HG02588 (cell line): ENCODE data around the gene SPDYE2.
"Not testable (repeated sequence)": the region's sequence is repeated elsewhere in the genome, so short reads cannot be mapped to it uniquely, and the experiment has no call there.

Experiments
- ATAC-seq: cut with Tn5 transposase; IDR thresholded peaks from one replicate; pipeline ENCODE4 v1.9.1; 2021; ENCODE audit warnings: mild to moderate bottlenecking, moderate library complexity; ENCODE audit not compliant: unreplicated experiment

SPDYE2 gene

GRCh38 chr7:102550808-102551422, at the start of gene SPDYE2:
Gene SPDYE2, plus strand, starts transcription at chr7:102551226. Its CDS starts 2,030 bp downstream, at chr7:102553256.
- ATAC-seq, result not testable (repeated sequence)

- not testable (repeated sequence) for ATAC-seq
Observed at GRCh38 chr7:102503141-102503540, 47.9 kb upstream of the SPDYE2 start.

GRCh38 chr7:102505298-102506185, 45.5 kb upstream of the SPDYE2 start:
- not testable (repeated sequence) for ATAC-seq

- ATAC-seq, result not testable (repeated sequence)
Observed at GRCh38 chr7:102507410-102508088, 43.5 kb upstream of the SPDYE2 start.

- ATAC-seq, result not testable (repeated sequence)
Observed at GRCh38 chr7:102510575-102510974, 40.5 kb upstream of the SPDYE2 start.

- ATAC-seq, result peak; percentile 40
Observed at GRCh38 chr7:102511860-102512522, 39.0 kb upstream of the SPDYE2 start.

GRCh38 chr7:102512642-102513221, 38.3 kb upstream of the SPDYE2 start:
- ATAC-seq, result not testable (repeated sequence)

- ATAC-seq, result peak; percentile 60
Observed at GRCh38 chr7:102514881-102515721, 35.9 kb upstream of the SPDYE2 start.

GRCh38 chr7:102515889-102516288, 35.1 kb upstream of the SPDYE2 start:
- not testable (repeated sequence) for ATAC-seq

- not testable (repeated sequence) for ATAC-seq
Observed at GRCh38 chr7:102516951-102517350, 34.1 kb upstream of the SPDYE2 start.

- peak; percentile 80 for ATAC-seq
Observed at GRCh38 chr7:102517550-102518147, 33.4 kb upstream of the SPDYE2 start, which contains the start of gene RASA4B. Gene RASA4B, minus strand, starts transcription at chr7:102517777. Its CDS starts 67 bp downstream, at chr7:102517710.

- ATAC-seq, result not testable (repeated sequence)
Observed at GRCh38 chr7:102520797-102521196, 30.2 kb upstream of the SPDYE2 start.

GRCh38 chr7:102524803-102525202, 26.2 kb upstream of the SPDYE2 start:
- not testable (repeated sequence) for ATAC-seq

GRCh38 chr7:102527182-102527581, 23.8 kb upstream of the SPDYE2 start:
- not testable (repeated sequence) for ATAC-seq

- not testable (repeated sequence) for ATAC-seq
Observed at GRCh38 chr7:102527822-102528793, 22.9 kb upstream of the SPDYE2 start.

- ATAC-seq, result not testable (repeated sequence)
Observed at GRCh38 chr7:102531583-102531982, 19.4 kb upstream of the SPDYE2 start.

- not testable (repeated sequence) for ATAC-seq
Observed at GRCh38 chr7:102532127-102532526, 18.9 kb upstream of the SPDYE2 start.
